Stimulated activated CD8-positive, alpha-beta memory T cell treated with anti-CD3 and anti-CD28 coated beads, Interleukin-7, amount 100 ng/mL, for 4 hours (primary cell): ENCODE measurements around the gene PCDHA9.

Source experiments
- DNase-seq, 2 donors: peaks; one replicate each; pipeline ENCODE4 v3.0.0-alpha.2; 2020; ENCODE audit warnings: low read depth in 2 of 2

The PCDHA9 gene

DNA sequence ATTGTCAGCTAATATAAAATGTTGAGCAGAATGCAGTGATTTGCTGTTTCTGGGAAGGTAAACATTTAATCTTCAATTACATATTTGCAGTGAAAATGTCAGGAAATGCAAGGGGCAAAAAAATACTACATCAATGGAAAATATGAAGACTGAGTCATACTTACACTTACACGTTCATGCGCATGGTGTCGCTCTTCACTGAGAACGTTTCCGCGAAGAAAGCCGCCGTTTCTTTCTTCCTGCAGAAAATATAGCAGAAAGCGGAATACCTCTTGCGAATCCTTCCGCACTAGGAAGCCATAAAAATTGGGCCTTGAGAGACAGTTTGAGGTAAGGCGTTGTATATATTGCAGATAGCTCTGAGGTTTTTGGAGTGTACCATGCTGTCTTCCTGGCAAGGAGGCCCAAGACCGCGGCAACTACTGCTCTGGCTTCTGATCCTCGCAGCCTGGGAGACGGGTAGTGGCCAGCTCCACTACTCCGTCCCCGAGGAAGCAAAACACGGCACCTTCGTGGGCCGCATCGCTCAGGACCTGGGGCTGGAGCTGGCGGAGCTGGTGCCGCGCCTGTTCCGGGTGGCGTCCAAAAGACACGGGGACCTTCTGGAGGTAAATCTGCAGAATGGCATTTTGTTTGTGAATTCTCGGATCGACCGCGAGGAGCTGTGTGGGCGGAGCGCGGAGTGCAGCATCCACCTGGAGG lies 33.9 kb downstream of the PCDHA9 start, which contains the start of gene PCDHA13:
Gene PCDHA13 (plus strand): TSS at position 236 of the 702 bp plus-strand sequence. CDS start 145 bp downstream, at position 381.
- DNase-seq, result no peak

DNA sequence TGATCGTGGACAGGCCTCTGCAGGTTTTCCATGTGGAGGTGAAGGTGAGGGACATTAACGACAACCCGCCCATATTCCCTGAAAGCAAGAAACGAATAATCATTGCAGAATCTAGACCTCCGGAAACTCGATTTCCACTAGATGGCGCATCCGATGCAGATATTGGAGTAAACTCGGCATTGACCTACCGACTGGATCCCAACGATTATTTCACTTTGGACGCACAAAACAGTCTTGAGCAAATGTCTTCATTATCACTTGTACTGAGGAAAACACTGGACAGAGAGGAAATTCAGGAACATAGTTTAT lies 34.4 kb downstream of the PCDHA9 start:
- DNase-seq, result no peak

DNA sequence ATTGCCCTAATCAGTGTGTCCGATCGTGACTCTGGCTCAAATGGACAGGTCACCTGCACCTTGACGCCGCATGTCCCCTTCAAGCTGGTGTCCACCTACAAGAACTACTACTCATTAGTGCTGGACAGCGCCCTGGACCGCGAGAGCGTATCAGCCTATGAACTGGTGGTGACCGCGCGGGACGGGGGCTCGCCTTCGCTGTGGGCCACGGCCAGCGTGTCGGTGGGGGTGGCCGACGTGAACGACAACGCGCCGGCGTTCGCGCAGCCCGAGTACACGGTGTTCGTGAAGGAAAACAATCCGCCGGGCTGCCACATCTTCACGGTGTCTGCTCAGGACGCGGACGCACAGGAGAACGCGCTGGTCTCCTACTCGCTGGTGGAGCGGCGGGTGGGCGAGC lies 35.2 kb downstream of the PCDHA9 start:
- no peak for DNase-seq

DNA sequence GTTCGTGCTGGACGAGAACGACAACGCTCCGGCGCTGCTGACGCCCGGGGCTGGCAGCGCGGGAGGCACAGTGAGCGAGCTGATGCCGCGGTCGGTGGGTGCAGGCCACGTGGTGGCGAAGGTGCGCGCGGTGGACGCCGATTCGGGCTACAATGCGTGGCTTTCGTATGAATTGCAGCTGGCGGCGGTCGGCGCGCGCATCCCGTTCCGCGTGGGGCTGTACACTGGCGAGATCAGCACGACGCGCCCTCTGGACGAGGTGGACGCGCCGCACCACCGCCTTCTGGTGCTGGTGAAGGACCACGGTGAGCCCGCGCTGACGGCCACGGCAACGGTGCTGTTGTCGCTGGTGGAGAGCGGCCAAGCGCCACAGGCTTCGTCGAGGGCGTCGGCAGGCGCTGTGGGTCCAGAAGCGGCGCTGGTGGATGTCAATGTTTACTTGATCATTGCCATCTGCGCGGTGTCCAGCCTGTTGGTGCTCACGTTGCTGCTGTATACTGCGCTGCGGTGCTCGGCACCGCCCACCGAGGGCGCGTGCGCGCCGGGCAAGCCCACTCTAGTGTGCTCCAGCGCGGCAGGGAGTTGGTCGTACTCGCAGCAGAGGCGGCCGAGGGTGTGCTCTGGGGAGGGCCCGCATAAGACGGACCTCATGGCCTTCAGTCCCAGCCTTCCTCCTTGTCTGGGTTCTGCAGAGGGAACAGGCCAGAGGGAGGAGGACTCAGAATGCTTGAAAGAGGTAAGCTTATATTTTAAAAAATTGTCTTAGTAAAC lies 35.9 kb downstream of the PCDHA9 start:
- DNase-seq, result no peak
